ENCODE measurements around the gene TUT1.

- no peak for TF ChIP-seq CTCF (IDR thresholded peaks at IDR 0.05; ENCODE audit: low read depth, low read length, missing input control)
- TF ChIP-seq ATF3 (IDR thresholded peaks at IDR 0.05), result no peak
- TF ChIP-seq EGR1 (IDR thresholded peaks at IDR 0.05; ENCODE audit: low read depth in 2 of 2), result no peak
- no peak for TF ChIP-seq GABPA (IDR thresholded peaks at IDR 0.05 in 1 of 2, conservative IDR thresholded peaks at IDR 0.05 in 1 of 2)
- no peak for TF ChIP-seq SP1 (IDR thresholded peaks at IDR 0.05)
- TF ChIP-seq REST (IDR thresholded peaks at IDR 0.05), result no peak
- no peak for TF ChIP-seq RAD21 (IDR thresholded peaks at IDR 0.05)
- TF ChIP-seq FOXA1 (IDR thresholded peaks at IDR 0.05), result no peak
- no peak for TF ChIP-seq YY1 (IDR thresholded peaks at IDR 0.05)
- TF ChIP-seq ZBTB33 (IDR thresholded peaks at IDR 0.05), result no peak
- TF ChIP-seq MAX (IDR thresholded peaks at IDR 0.05), result no peak
- no peak for TF ChIP-seq FOXA2 (IDR thresholded peaks at IDR 0.05)
Measured at GRCh38 chr11:62605467-62605866, 14.1 kb upstream of the TUT1 start.

Data from liver (tissue), 3 donors.